ENCODE measurements around the gene PHF12. TPM values are rescaled to one million over a fixed set of nuclear protein-coding genes. Genes with fewer than 3 reads are reported as not detected.

The PHF12 gene
- total RNA-seq, 6 donors from 2014 or later, result 38.8 to 103 (median 62.7) TPM

- DNase-seq (no peak), ATAC-seq (ENCODE audit: low FRiP score in 2 of 2) (no peak)
- Histone ChIP-seq H3K9me3 (no peaks in the 10 kb centered on the region), H3K4me3 (no peak overlapping the region), H3K27me3 (no peaks in the 10 kb centered on the region), H3K27ac (peak overlapping the region; percentile 81 to 90 (median 82)), H3K36me3 (peaks cover 6 to 46% (median 23%) of the 10 kb centered on the region in 4 donors), H3K4me1 (peaks cover 25 to 32% (median 28%) of the 10 kb centered on the region in 4 donors)
- TF ChIP-seq EP300 (IDR thresholded peaks at IDR 0.05) (no peak), POLR2A (IDR thresholded peaks at IDR 0.05) (no peak), CTCF (IDR thresholded peaks at IDR 0.05) (no peak), POLR2AphosphoS5 (IDR thresholded peaks at IDR 0.05) (no peak)
- whole genome bisulfite sequencing, 2 donors, result 38 to 55% methylated on average over 2 of the region's 2 CpGs
These were observed 25.0 kb downstream of the PHF12 start for GRCh38 chr17:28926366-28926765.

DNA sequence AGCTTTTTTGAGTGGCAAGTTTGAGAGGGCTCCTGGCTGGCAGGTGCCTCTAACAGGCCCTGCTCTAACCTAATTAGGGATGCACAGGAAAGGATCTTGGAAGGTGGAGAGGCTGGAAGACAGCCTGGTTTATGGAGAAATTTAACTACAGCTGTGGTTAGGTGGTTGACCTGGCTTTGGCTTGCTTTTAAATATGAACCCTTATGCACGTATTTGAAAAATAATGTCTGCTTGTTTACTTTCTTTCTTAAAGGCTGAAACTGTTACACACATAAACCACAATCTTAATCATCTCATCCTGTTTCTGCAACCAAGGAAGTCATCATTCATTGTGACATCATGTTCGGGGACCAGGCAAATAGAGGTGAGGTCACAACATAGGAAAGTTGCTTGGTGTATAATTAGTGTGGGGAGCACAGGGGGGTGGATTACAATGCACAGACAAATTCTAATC is 25.4 kb downstream of the PHF12 start:
- no peak overlapping the region for H3K4me3 ChIP-seq
- peak overlapping the region; percentile 81 to 90 (median 82) for H3K27ac ChIP-seq
- peaks cover 11 to 50% (median 27%) of the 10 kb centered on the region in 4 donors for H3K36me3 ChIP-seq
- ATAC-seq (ENCODE audit: low FRiP score in 2 of 2) (peak; percentile 75 to 78), DNase-seq (peak in 1 of 2 donors; percentile 39)
- TF ChIP-seq POLR2A (IDR thresholded peaks at IDR 0.05), result no peak
- TF ChIP-seq CTCF (IDR thresholded peaks at IDR 0.05), result no peak
- peak in 1 of 2 donors; percentile 90 for TF ChIP-seq POLR2AphosphoS5 (IDR thresholded peaks at IDR 0.05)
- TF ChIP-seq EP300 (IDR thresholded peaks at IDR 0.05), result peak in 2 of 4 donors; percentile 22 to 80
- H3K9me3 ChIP-seq, result no peaks in the 10 kb centered on the region
- H3K4me1 ChIP-seq, result peaks cover 25 to 32% (median 28%) of the 10 kb centered on the region in 4 donors
- H3K27me3 ChIP-seq, result no peaks in the 10 kb centered on the region
- 8 to 11% methylated on average over 2 of the region's 2 CpGs for WGBS, 2 donors

GRCh38 chr17:28920201-28920600 is 31.1 kb downstream of the PHF12 start:
- Histone ChIP-seq H3K4me3 (no peak overlapping the region), H3K27ac (no peak overlapping the region), H3K9me3 (no peaks in the 10 kb centered on the region), H3K4me1 (peaks cover 3 to 4% (median 4%) of the 10 kb centered on the region in 4 donors), H3K27me3 (no peaks in the 10 kb centered on the region), H3K36me3 (peaks cover 50 to 97% (median 80%) of the 10 kb centered on the region in 4 donors)
- TF ChIP-seq POLR2A (IDR thresholded peaks at IDR 0.05), result no peak
- no peak for TF ChIP-seq CTCF (IDR thresholded peaks at IDR 0.05)
- no peak for TF ChIP-seq POLR2AphosphoS5 (IDR thresholded peaks at IDR 0.05)
- no peak for TF ChIP-seq EP300 (IDR thresholded peaks at IDR 0.05)
- DNase-seq (no peak), ATAC-seq (ENCODE audit: low FRiP score in 2 of 2) (no peak)

GRCh38 chr17:28918295-28918694 is 33.0 kb downstream of the PHF12 start:
- Histone ChIP-seq H3K4me3 (no peak overlapping the region), H3K36me3 (peaks cover 52 to 97% (median 87%) of the 10 kb centered on the region in 4 donors), H3K27ac (no peak overlapping the region), H3K4me1 (no peaks in the 10 kb centered on the region), H3K27me3 (no peaks in the 10 kb centered on the region), H3K9me3 (no peaks in the 10 kb centered on the region)
- no peak for TF ChIP-seq CTCF (IDR thresholded peaks at IDR 0.05)
- no peak for TF ChIP-seq EP300 (IDR thresholded peaks at IDR 0.05)
- no peak for TF ChIP-seq POLR2A (IDR thresholded peaks at IDR 0.05)
- no peak for ATAC-seq (ENCODE audit: low FRiP score in 2 of 2)
- no peak for DNase-seq
- 78 to 79% methylated on average over 2 of the region's 2 CpGs for WGBS, 2 donors

DNA sequence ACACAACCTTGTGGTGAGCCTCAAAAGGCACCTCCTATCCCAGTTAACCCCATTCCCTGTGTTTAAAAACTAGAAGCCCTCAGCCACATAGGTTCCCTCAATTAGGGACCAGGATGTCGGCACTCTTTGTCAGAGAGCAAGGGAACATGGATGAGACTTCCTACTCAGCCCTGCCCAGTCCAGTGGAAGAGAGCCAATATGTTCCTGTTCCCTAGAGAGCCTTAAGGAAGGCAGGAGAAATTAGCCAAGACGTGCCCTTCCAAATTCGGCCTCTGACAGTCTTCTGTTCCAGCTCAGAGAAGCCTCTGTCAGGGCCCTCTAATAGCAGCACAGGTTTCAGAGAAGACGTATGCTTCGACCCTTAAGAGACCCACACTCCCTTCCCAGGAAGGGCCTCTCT is 33.9 kb downstream of the PHF12 start:
- ATAC-seq (ENCODE audit: low FRiP score in 2 of 2) (no peak), DNase-seq (no peak)
- Histone ChIP-seq H3K9me3 (no peaks in the 10 kb centered on the region), H3K4me3 (no peak overlapping the region), H3K27me3 (no peaks in the 10 kb centered on the region), H3K4me1 (peaks cover 4 to 6% (median 5%) of the 10 kb centered on the region in 4 donors), H3K36me3 (peaks cover 52 to 98% (median 87%) of the 10 kb centered on the region in 4 donors), H3K27ac (no peak overlapping the region)
- 75 to 81% methylated on average over 3 to 5 of the region's 5 CpGs for WGBS, 2 donors
- TF ChIP-seq POLR2AphosphoS5 (IDR thresholded peaks at IDR 0.05) (no peak), CTCF (IDR thresholded peaks at IDR 0.05) (no peak), EP300 (IDR thresholded peaks at IDR 0.05) (no peak), POLR2A (IDR thresholded peaks at IDR 0.05) (no peak)

All from upper lobe of left lung (tissue), 6 donors.